Umbilical cord (tissue), 2 donors: ENCODE results near the gene PITPNC1. TPM values are rescaled to one million over a fixed set of nuclear protein-coding genes. Genes with fewer than 3 reads are reported as not detected.
"Not testable (repeated sequence)": the region's sequence is repeated elsewhere in the genome, so short reads cannot be mapped to it uniquely, and the experiment has no call there.

Experiments
- DNase-seq: peaks from one replicate; pipeline ENCODE4 v3.0.0-alpha.2; 2015; ENCODE audit warnings: low spot score
- total RNA-seq: library from RNA; depleted of rRNA; stranded (reverse); fragments of >200 nt; gene quantifications from one replicate; pipeline ENCODE4 v1.2.3, GENCODE V29; 2014; ENCODE audit warnings: low replicate concordance; ENCODE audit not compliant: insufficient read depth

The PITPNC1 gene
- total RNA-seq, 1 donor from 2014 or later: 32.0 TPM

DNA sequence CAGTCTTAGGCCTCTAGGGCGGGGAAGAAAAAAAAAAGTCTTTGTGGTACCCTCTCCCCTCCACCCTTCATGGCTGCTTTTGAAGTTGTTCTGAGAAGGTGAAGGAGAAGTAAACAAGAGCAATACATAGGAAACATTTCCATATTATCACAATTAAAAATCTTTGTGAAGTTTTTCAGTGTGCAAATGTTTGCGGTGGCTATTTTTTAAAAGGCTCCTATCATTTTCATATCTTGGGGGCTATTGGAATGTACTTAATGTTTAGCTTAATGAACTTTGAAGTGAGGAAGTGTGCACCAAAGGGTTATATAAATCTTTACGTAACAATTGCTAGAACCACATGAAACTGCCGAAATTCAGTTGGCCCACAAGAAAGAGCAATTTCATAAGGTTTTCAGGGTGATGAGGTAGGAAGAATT, 348.3 kb downstream of the PITPNC1 start:
- DNase-seq: no peak

- no peak for DNase-seq
Observed at GRCh38 chr17:67725807-67726206, 348.7 kb downstream of the PITPNC1 start.

DNA sequence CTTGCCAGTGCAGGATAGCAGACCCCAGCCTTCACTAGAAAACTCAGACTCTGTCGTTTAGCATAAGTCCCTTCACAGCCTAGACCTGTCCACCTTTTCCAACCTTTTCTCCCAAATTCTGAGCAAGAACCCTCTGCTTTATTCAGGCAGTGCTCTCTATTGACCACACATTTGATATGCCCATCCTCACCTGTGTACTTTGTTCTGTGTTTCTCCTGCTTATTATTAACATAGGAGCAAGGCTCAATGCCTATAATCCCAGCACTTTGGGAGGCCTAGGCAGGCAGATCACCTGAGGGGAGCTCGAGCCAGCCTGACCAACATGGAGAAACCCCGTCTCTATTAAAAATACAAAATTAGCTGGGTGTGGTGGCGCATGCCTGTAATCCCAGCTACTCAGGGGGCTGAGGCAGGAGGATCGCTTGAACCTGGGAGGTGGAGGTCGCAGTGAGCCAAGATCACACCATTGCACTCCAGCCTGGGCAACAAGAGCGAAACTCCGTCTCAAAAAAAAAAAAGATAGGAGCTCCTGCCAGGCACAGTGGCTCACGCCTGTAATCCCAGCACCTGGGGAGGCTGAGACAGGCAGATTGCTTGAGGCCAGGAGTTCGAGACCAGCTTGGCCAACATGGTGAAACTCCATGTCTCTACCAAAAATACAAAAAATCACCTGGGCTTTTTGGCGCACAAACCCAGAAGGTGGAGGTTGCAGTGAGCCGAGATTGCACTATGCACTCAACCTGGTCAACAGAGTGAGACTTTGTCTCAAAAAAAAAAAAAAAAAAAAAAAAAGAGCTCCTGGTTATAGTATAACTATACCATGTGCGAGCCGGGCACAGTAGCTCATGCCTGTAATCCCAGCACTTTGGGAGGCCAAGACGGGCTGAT, 350.3 kb downstream of the PITPNC1 start:
- DNase-seq: not testable (repeated sequence)

DNA sequence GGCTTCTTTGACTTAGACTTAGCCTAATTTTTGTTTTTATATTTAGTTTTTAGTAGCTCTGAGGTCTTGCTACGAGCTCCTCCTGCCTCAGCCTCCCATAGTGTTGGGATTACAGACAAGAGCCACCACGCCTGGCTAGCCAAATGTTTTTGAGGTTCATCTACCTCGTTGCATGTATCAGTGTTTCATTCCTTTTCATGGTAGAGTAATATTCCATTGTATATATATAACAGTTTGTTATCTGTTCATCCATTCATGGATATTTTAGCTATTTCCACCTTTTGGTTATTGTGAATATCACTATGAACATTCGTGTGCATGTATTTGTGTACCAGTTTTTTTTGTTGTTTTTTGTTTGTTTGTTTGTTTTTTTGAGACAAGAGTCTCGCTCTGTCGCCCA, 352.8 kb downstream of the PITPNC1 start:
- DNase-seq: no peak

GRCh38 chr17:67730731-67731130, 353.6 kb downstream of the PITPNC1 start:
- no peak for DNase-seq

- DNase-seq: no peak
Observed at GRCh38 chr17:67733449-67733848, 356.4 kb downstream of the PITPNC1 start.

DNA sequence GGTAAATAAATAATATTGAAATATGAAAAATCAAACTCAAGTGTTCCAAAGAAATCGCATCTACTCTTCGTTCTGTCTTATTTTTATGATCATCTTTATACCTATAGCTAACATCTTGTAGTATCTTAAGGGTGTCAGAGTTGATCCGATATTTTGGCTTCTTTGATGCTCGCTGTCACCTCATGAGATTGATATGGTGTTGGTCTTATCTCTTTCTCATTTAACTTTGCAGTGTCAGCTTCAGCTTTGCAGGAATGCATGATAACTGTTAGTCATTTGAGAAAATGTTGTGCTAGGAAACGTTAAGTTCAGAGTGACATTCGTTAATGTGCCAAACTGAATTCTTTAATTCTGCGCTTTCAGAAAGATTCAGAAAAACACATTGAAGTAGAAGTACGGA, 360.1 kb downstream of the PITPNC1 start:
- no peak for DNase-seq

GRCh38 chr17:67742025-67742424, 364.9 kb downstream of the PITPNC1 start:
- DNase-seq: no peak

Other genes with a start within 250 kb of the PITPNC1 start
- 142 TPM for gene HELZ, start 132.1 kb upstream of the PITPNC1 start, total RNA-seq
- gene PSMD12, start 10.7 kb upstream of the PITPNC1 start, total RNA-seq: 50.6 TPM